Fibroblast of skin of right biceps (primary cell): ENCODE data around the gene LARP1B.
A peak's percentile ranks its signal among the peaks of the same experiment; 100 is the strongest.
"Not testable (repeated sequence)": the region's sequence is repeated elsewhere in the genome, so short reads cannot be mapped to it uniquely, and the experiment has no call there.

Experiments used
- DNase-seq: peaks from one replicate; pipeline ENCODE4 v3.0.0-alpha.2; 2013

Gene LARP1B

DNA sequence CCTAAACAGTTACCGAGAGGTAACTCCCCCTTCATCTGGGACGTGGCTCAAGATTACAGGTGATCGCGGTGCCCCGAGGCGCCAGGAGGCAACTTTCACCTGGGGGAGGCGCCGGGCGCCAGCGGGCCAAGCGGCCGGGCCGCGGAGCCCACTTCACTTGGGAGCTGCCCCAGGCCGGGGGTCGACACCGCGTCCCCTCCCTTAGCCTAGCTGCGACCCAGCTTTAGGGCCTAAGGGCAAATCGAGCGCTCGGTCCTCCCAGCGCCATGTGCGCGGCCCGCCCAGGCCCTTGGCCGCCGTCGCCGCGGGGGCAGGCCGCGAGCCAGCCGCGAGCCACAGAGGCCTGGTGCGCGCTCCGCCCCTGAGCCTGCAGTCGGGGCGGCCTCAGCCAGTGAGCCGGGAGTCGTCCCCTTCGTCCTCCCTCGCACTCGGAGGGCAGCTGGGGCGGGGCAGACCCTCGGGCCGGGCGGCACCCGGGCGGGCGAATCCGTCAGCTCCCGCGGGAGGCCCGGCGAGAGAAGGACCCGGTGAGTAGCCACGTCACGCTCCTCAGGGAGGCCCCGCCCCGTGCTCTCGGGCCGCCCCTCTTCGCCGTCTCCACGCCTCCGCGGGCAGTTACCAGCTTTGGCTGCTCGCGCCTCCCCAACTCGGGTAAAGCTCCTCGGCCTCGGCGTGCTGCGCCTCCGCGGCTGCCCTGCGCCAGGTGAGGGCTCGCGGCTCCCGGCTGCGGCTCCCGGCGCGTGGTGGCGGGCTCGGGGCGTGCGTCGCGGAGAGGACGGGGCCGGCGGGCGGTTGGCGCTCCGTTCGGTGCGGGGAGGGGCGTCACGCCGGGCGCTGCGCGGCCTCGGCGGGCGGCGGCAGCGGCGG is at the start of gene LARP1B:
LARP1B (plus strand) TSS at position 614 of the 867 bp plus-strand sequence. CDS start 13,640 bp downstream, outside the sequence.
- peak; percentile 98 for DNase-seq

DNA sequence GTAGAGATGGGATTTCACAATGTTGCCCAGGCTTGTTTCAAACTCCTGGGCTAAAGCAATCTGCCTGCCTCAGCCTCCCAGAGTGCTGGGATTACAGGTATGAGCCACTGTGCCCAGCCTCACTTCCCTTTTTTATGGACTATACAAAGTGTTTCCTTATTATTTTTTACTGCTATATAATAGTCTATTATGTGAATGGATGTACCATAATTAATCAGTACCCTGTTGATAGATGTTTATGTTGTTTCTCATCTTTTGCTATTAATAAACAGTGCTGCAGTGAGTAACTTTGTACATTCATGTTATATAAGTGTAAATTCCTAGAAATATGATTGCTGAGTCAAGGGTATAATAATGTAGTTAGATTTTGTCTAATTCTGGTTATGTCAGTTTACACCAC is 35.8 kb upstream of the LARP1B start:
- DNase-seq: no peak

DNA sequence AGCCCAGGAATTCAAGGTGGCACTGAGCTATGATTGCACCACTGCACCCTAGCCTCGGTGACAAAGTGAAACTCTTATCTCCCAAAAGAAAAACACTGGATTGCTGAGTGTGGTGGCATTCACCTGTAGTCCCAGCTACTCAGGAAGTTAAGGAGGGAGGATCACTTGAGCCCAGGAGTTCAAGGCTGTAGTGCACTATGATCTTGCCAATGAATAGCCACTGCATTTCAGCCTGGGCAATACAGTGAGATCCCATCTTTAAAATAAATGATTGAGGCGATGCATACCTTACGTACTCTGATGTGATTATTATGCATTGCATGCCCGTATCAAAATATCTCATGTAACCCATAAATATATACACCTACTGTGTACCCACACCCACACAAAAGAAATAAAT is 31.2 kb upstream of the LARP1B start:
- DNase-seq: no peak

DNA sequence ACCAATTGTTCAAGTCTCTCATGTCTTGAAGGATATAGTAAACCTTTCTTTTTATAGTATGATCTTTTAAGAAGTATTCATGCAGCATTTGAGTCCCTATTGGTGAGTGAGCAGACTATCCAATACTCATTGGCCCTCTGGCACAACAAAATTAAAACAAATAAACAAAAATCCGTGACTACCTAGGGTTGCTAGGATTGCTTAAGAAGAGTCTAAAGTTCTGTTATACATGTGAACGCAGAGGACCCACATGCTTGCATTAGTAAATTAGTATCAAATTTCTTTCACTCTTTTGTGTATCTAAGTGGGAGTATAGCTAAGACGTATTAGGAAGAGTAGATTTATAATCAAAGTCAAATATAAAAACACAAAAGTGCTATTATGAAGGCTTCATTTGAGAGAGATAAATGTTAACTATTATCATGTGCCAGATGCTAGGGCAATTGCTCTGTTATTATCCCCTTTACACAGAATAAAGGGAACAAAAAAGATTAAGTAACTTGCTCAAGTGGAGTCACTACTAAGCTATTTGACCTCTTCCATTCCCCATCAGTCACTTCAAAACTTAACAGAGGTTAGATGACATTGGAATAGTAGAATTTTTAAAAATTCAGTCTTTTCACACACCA is 29.2 kb upstream of the LARP1B start:
- DNase-seq: no peak

DNA sequence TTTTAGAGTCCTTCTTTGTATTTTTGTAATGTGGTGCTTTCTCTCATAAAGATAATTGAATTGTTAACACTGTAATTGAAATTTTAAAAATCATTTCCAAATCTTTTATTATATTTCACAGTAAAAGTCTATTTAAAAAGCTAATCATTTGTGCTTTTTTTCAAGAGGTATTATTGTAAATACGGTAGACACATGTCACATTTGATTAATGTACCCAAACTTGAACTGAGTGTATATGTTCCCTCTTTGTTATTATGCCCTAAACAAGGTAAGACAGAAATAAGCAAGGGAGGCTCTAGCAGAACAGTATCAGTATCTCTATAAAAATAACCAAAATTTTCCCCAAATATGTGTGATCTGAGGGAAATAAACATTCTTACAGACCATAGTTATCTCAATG is 21.5 kb upstream of the LARP1B start:
- DNase-seq: no peak

DNA sequence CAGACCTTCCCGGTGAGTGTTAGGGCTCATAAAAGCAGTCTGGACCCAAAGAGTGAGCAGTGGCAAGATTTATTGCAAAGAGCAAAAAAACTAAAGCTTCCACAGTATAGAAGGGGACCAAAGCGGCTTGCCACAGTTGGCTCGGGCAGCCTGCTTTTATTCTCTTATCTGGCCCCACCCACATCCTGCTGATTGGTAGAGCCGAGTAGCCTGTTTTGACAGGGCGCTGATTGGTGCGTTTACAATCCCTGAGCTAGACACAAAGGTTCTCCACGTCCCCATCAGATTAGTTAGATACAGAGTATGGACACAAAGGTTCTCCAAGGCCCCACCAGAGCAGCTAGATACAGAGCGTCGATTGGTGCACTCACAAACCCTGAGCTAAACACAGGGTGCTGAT is 14.1 kb upstream of the LARP1B start:
- DNase-seq: not testable (repeated sequence)

DNA sequence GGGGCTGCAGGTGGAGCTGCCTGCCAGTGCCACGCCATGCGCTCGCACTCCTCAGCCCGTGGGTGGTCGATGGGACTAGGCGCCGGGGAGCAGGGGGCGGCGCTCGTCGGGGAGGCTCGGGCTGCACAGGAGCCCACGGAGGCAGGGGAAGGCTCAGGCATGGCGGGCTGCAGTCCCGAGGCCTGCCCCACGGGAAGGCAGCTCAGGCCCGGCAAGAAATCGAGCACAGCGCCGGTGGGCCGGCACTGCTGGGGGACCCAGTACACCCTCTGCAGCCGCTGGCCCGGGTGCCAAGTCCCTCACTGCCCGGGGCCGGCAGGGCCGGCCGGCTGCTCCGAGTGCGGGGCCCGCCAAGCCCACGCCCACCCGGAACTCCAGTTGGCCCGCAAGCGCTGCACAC is 13.6 kb upstream of the LARP1B start:
- not testable (repeated sequence) for DNase-seq

DNA sequence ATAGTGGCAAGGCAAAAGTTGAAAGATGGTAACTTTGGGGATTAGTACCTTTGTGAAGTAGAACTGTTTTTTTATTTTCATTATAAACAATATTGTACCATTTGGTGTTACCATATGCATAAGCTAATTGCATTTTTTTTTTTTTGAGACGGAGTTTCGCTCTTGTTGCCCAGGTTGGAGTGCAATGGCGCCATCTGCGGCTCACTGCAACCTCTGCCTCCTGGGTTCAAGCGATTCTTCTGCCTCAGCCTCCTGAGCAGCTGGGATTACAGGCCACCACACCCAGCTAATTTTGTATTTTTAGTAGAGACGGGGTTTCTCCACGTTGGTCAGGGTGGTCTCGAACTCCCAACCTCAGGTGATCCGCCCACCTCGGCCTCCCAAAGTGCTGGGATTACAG is 9.9 kb upstream of the LARP1B start:
- DNase-seq: not testable (repeated sequence)

DNA sequence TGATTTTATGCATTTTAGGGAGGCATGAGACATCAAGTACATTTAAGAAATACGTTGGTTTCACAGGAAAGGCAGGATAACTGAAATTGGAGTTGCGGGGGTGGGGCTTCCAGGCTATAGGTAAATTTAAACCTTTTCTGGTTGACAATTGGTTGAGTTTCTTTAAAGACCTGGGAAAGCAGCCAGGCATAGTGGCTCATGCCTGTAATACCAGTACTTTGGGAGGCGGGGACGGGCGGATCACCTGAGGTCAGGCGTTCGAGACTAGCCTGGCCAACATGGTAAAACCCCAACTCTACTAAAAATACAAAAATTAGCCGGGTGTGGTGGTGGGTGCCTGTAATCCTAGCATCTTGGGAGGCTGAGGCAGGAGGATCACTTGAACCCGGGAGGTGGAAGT is 6.2 kb upstream of the LARP1B start:
- not testable (repeated sequence) for DNase-seq

DNA sequence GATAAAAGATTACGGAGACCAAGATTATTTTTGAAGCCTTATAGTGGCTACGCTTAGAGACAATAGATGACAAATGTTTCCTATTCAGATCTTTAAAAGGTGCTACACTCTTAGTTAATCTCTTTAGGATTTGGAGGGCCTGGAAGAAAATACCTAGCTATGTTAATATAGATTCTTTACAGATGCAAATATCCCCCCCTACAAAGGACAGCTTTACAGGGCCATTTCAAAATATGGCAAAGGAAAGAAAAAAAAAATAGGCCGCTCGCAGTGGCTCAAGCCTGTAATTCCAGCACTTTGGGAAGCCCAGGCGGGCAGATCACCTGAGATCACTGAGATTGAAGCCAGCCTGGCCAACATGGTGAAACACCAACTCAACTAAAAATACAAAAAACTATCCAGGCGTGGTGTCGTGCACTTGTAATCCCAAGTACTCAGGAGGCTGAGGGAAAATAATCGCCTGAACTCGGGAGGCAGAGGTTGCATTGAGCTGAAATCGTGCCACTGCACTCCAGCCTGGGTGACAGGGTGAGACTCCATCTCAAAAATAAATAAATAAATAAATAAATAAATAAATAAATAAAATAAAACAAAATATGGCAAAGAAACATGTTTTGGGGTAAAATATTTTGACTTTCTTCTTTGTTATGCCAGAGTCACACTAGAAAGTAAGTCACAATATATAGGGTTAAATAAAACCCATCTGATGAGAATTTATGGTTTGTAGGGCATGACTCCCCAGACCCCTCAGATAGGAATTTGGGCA is 5.5 kb upstream of the LARP1B start:
- DNase-seq: not testable (repeated sequence)

DNA sequence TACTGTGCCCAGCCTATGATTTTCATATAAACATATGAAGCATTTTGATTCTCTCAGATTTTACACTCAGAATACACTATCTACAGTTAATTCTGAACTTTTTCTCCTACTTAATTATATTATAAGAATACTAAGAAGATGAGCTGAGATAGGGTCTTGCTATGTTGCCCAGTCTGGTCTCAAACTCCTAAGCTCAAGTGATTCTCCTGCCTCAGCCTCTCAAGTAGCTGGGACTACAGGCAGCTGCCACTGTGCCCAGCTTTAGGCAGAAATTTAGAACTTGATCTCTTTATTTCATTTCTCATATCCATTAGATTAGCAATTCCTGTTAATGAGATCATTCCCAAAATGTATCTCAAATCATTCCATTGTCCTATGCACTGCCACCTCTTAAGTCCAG is 4.7 kb upstream of the LARP1B start:
- DNase-seq: no peak

DNA sequence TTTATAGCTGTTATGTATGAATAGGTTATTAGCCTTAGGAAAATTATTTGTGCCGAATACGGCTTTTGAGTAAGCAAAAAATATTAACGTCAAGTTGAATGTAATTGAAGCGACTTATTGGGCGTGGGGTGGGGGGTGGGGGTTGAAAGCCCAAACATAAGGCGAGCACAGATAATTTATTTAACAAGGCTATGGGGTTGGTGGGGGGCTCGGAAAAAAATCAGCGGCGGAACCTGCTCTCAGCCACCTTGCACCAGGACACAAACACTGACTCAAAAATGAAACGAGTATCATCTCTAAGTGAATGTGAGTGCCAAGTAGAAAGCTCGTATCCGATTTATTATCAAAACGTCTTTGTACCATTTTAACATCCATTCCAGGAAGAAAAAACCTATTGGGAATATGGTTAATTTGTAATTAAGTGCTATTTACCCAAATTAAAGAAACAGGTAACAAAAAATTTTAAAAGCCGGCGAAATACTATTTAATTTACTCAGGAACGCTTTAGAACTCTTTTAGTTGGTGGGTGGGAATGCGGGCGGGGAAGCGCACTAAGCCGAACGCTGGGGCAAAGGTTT is 902 bp upstream of the LARP1B start:
- DNase-seq: no peak

DNA sequence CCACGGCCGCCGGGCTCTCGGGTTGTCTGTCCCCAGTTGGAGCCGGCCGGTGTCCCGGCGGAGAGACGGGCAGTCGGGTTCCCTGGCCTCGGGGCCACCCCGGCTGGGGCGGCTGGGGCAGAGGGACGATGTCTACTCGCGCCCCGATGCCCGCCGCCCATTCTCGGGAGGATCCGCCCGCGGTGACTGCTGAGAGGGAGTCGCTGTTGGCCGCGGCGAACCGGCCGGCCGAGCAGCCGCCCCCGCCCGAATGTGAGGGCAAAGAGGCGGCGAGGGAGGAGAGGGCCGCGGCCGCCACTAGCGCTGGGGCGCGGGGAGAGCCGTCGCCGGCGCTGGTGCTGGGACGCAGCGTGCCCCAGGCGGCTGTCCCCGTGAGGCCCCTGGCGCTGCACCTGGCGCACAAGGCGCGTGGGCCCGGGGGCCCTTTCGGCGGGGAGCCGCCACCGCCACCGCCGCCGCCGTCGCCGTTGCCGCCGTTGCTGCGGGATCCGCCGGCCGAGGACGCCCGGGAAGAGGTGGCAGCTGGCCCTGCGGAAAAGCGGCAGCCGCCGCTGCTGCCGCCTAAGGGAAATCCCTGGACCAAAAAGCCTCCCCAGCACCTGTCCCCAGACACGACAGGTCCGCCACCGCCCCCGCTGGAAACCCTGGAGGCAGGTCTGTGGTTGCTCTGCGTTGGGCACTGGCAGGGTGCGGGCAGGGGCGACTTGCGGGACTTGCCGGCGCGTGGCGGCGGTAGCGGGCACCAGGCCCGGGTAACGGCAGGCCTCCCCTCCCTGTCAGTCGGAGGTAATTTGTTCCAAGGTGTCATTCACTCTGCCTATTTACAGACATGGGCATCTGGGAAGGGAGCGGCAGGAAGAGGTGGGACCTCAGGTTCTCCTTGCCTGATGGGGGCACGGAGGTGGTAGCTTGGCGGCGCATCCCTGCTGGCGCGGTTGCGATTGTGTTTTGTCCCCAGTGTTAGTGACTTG is 739 bp downstream of the LARP1B start:
- peak; percentile 41 for DNase-seq

DNA sequence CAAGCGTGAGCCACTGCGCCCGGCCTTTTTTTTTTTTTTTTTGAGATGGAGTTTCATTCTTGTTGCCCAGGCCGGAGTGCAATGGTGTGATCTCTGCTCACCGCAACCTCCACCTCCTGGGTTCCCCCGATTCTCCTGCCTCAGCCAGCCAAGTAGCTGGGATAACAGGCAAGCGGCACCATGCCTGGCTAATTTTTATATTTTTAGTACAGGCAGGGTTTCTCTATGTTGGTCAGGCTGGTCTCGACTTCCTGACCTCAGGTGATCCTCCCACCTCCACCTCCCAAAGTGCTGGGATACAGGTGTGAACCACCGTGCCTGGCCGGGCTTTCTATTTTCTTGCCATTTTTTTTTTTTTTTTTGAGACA is 5.3 kb downstream of the LARP1B start:
- not testable (repeated sequence) for DNase-seq

DNA sequence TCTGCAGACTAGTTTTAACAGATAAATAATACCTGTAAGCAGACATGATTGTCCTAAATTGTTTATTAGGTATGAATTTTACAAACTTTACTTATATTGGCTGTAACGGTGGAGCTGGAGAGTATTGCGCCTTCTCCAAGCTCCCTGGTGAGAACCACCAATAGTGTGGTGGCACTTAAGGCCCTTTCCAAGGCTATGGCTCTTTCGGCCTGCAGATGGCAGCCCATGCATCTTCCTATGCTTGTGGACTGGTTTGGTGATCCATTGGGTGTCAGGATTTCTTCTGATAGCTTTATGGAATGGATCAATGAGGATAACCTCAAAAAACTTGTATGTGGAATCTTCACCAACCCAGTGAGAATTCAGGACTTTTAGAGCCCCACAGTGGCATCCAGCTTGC is 7.8 kb downstream of the LARP1B start:
- DNase-seq: peak; percentile 17

DNA sequence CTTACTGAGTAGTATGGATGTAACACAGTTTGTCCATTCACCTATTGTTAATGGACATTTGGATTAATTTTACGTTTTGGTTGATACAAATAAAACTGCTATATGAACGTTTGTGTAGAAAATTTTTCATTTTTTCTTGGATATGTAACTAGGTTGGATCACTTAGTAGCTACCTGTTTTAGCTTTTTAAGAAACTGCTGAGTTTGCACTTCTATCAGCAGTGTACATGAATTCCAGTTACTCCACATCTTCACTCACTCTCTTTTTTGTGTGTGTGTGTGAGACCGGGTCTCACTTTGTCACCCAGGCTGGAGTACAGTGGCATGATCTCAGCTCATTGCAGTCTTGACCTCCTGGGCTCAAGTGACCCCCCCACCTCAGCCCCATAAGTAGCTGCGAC is 15.4 kb downstream of the LARP1B start:
- no peak for DNase-seq

DNA sequence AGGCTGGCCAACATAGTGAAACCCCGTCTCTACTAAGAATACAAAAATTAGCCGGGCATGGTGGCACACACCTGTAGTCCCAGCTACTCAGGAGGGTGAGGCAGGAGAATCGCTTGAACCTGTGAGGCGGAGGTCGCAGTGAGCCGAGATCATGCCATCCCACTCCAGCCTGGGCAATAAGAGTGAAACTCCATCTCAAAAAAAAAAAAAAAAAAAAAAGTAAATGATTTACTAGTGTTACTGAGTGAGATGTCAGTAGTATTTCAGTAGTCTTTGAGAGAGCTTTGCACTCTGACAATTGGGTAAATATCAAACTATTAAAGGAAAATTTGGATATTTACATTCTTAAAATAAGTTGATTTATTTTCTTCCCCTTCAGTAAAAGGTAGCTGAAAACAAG is 34.2 kb downstream of the LARP1B start:
- DNase-seq: not testable (repeated sequence)

DNA sequence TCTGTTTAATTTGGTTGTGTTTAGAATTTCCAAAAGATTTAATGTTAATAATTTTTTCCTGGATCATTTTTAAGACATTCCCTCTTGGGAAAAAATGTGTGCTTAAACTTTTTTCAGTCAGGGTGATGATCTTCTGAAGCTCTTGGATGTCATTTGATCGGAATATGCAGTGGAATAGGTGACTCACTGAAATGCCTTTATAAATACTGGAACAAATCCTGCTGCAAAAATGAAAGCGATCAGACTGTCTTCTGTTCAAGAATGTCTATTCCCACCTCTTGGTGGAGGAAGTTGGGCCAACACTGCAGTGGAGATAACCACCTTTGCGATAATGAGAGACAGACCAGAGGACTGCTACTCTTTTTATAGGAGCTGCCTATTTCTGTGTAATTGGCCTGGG is 46.7 kb downstream of the LARP1B start:
- DNase-seq: peak; percentile 60

DNA sequence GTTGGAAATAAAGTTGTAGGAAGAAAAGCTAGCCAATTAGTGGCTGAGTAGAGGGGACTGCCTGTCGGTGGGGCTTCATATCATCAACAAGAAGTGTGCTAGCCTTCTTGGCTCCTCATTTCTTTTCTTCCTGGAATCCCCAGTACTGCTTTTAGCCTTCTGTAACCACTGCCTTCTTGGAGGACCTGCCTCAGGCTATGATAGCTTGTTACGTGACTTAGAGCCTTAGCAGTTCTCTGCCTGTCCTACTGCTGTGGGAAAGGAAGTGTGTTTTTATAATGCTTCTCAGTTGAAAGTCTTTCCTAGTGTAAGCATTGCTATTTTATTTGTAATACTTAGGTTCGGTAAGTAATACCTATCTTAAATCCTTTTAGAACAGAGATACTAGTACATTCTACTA is 61.9 kb downstream of the LARP1B start:
- DNase-seq: no peak

DNA sequence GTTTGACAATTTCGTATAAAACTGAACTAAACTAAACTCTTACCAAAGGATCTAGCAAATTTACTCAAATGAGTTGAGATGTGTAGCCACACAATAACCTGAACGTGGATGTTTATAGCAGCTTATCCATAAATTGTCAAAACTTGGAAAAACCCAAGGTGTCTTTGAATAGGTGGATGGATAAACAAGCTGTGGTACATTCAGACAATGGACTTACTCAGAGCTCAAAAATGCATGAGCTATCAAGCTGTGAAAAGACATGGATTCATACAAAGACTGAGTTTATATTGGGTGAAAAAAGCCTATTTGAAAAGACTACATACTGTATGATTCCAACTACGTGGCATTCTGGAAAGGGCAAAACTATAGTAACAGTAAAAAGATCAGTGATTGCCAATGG is 69.5 kb downstream of the LARP1B start:
- DNase-seq: no peak

DNA sequence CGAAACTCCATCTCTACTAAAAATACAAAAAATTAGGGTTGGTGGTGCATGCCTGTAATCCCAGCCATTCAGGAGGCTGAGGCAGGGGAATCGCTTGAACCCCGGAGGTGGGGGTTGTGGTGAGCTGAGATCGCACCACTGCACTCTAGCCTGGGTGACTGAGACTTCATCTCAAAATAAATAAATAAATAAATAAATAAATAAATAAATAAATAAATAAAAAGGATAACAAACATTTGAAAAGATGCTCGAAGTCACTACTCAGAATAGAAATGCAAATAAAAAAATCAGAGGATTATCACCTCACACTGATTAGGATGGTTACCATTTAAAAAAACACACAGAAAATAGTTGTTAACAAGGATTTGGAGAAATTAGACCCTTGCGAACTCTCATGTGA is 73.8 kb downstream of the LARP1B start:
- no peak for DNase-seq

DNA sequence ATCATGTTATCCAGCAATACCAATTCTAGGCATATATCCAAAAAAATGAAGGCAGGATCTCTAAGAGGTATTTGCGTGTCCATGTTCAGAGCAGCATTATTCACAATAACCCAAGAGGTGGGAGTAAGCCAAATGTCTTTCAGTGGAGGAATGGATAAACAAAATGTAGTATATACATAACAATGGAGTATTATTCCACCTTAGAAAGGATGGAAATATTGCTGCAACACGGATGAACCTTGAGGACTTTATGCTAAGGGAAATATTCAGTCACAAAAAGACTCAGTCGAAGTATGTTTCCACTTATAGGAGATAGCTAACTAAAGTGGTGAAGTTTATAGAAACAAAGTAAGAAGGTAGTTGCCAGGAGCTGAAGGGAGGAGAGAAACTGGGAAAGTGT is 74.3 kb downstream of the LARP1B start:
- DNase-seq: no peak
